ENCODE measurements around the gene CAMSAP3. TPM values are rescaled to one million over a fixed set of nuclear protein-coding genes. Genes with fewer than 3 reads are reported as not detected.

CAMSAP3 gene
- total RNA-seq, 1 donor from 2014 or later: 9.3 TPM

DNA sequence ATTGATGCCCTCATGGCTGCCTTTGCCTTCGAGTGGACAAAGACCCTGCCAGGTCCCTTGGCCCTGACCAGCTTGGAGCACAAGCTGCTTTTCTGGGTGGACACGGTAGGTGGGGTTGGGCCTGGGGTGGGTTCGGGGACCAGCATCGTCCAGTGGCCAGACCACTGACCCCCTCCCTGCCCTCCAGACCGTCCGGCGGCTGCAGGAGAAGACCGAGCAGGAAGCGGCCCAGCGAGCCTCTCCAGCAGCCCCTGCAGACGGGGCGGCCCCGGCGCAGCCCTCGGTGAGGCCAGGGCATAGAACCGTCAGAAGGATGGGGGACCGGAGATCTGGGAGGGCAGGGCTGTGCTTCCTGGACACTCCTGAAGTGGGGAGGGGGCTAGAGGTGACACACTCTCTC is 10.6 kb downstream of the CAMSAP3 start:
- Mint-ChIP-seq H3K4me1 (ENCODE audit: unreplicated experiment) (no peaks in the 10 kb centered on the region), H3K36me3 (ENCODE audit: low read depth, unreplicated experiment) (peaks cover 7% of the 10 kb centered on the region), H3K4me3 (ENCODE audit: unreplicated experiment) (no peak overlapping the region), H3K27ac (ENCODE audit: unreplicated experiment) (no peak overlapping the region), H3K27me3 (ENCODE audit: unreplicated experiment) (peaks cover 10% of the 10 kb centered on the region), H3K9me3 (ENCODE audit: unreplicated experiment) (no peaks in the 10 kb centered on the region)
- TF ChIP-seq, protein P1, sequence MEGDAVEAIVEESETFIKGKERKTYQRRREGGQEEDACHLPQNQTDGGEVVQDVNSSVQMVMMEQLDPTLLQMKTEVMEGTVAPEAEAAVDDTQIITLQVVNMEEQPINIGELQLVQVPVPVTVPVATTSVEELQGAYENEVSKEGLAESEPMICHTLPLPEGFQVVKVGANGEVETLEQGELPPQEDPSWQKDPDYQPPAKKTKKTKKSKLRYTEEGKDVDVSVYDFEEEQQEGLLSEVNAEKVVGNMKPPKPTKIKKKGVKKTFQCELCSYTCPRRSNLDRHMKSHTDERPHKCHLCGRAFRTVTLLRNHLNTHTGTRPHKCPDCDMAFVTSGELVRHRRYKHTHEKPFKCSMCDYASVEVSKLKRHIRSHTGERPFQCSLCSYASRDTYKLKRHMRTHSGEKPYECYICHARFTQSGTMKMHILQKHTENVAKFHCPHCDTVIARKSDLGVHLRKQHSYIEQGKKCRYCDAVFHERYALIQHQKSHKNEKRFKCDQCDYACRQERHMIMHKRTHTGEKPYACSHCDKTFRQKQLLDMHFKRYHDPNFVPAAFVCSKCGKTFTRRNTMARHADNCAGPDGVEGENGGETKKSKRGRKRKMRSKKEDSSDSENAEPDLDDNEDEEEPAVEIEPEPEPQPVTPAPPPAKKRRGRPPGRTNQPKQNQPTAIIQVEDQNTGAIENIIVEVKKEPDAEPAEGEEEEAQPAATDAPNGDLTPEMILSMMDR (IDR thresholded peaks at IDR 0.05; ENCODE audit: unreplicated experiment): no peak
- DNase-seq (ENCODE audit: low spot score): no peak

DNA sequence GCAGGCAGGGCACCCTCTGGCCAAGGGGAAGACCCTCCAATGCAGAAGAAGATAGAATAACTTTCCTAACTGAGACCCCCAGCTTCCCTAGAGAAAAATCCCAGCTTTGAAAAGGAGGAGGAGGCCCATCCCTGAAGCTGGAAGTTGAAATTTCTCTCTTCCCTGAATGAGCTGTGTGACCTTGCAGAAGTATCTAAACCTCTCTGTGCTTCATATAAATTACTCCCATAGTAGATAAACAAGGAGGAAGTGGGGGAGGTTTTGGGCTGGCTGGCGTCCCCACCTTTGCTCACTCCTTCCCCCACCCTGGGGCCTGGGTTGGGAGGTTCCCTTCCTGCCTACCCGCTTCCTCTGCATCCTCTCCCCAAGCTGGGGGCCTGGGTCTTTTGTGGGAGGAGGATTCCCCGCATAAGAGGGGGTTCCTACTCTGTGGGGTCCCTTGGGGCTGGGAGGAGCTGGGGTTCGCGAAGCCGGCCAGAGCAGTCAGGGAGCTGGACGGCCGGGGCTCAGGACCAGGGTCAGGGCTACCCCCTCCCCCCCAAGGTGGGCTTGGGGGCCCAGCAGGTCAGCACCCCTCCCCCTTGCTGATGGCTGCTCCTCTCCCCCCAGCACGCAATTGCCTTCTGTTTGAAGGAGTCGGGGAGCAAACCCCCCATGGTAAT is 11.7 kb downstream of the CAMSAP3 start:
- H3K4me3 Mint-ChIP-seq (ENCODE audit: unreplicated experiment): no peak overlapping the region
- no peak overlapping the region for H3K27ac Mint-ChIP-seq (ENCODE audit: unreplicated experiment)
- no peaks in the 10 kb centered on the region for H3K9me3 Mint-ChIP-seq (ENCODE audit: unreplicated experiment)
- TF ChIP-seq, protein P1 (IDR thresholded peaks at IDR 0.05; ENCODE audit: unreplicated experiment): no peak
- no peaks in the 10 kb centered on the region for H3K4me1 Mint-ChIP-seq (ENCODE audit: unreplicated experiment)
- H3K36me3 Mint-ChIP-seq (ENCODE audit: low read depth, unreplicated experiment): peaks cover 7% of the 10 kb centered on the region
- DNase-seq (ENCODE audit: low spot score): no peak
- peaks cover 10% of the 10 kb centered on the region for H3K27me3 Mint-ChIP-seq (ENCODE audit: unreplicated experiment)

DNA sequence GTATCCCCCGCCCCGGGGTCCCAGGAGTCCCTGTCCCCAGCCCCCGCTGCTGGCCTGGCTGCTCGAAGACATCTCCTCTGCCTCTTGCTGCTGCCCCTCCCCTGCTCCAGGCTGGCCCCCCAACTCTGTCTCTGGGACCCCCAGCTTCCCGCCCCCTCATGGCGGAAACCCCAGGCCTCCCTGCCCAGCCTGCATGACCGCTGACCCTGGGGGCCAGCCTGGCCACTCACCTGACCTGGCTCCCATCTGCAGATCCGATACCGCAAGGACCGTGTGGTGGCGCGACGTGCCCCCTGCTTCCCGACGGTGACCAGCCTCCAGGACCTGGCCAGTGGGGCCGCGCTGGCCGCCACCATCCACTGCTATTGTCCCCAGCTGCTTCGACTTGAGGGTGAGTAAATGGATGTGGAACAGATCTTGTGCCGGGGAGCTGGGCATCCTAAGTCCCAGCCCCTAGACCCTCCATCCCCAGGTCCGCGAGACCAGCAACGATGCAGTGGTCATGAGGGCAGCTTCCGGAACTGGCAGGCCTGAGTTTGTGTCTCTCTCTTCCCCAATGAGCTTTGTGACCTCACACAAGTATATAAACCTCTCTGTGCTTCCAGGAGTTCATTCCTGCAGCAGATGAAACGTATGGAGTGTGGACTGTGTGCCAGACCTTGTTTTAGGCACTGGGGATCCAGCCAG is 12.4 kb downstream of the CAMSAP3 start:
- no peak for DNase-seq (ENCODE audit: low spot score)
- H3K36me3 Mint-ChIP-seq (ENCODE audit: low read depth, unreplicated experiment): peaks cover 7% of the 10 kb centered on the region
- no peaks in the 10 kb centered on the region for H3K9me3 Mint-ChIP-seq (ENCODE audit: unreplicated experiment)
- no peak overlapping the region for H3K4me3 Mint-ChIP-seq (ENCODE audit: unreplicated experiment)
- no peak overlapping the region for H3K27ac Mint-ChIP-seq (ENCODE audit: unreplicated experiment)
- TF ChIP-seq, protein P1 (IDR thresholded peaks at IDR 0.05; ENCODE audit: unreplicated experiment): no peak
- H3K4me1 Mint-ChIP-seq (ENCODE audit: unreplicated experiment): no peaks in the 10 kb centered on the region
- peaks cover 10% of the 10 kb centered on the region for H3K27me3 Mint-ChIP-seq (ENCODE audit: unreplicated experiment)

DNA sequence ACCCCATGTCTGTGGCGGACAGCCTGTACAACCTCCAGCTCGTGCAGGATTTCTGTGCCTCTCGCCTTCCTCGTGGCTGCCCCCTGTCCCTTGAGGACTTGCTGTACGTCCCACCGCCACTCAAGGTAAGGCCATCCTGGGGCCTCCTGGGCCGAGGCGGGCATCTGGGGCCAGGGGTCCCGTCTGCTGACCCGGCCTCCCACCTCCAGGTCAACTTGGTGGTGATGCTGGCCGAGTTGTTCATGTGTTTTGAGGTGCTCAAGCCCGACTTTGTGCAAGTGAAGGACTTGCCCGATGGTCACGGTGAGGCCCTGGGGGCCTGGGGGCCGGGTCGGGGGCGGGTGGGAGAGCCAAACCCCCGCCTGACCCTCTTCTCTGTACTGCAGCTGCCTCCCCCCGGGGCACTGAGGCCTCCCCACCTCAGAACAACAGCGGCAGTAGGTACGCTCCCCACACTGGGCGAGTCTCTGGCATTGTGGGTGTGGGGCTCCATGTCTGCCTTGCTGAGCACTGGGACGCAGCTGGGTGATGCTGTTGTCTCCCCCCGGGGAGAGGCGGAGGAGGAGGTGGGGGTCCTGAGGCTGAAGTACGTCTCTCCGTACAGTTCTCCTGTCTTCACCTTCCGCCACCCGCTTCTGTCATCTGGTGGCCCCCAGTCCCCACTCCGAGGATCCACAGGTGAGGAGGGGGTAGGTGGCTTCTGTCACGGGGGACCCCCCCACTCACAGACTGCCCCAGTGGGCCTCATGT is 15.0 kb downstream of the CAMSAP3 start:
- H3K4me1 Mint-ChIP-seq (ENCODE audit: unreplicated experiment): no peaks in the 10 kb centered on the region
- no peak overlapping the region for H3K27ac Mint-ChIP-seq (ENCODE audit: unreplicated experiment)
- H3K36me3 Mint-ChIP-seq (ENCODE audit: low read depth, unreplicated experiment): peaks cover 3% of the 10 kb centered on the region
- H3K4me3 Mint-ChIP-seq (ENCODE audit: unreplicated experiment): no peak overlapping the region
- no peak for DNase-seq (ENCODE audit: low spot score)
- TF ChIP-seq, protein P1 (IDR thresholded peaks at IDR 0.05; ENCODE audit: unreplicated experiment): no peak
- peaks cover 8% of the 10 kb centered on the region for H3K27me3 Mint-ChIP-seq (ENCODE audit: unreplicated experiment)
- no peaks in the 10 kb centered on the region for H3K9me3 Mint-ChIP-seq (ENCODE audit: unreplicated experiment)

Data from endothelial cell (in vitro differentiated cells).